NCI-H2227 (cell line): Measurements from ENCODE around the gene HOXA13.

Source experiments
- DNase-seq: peaks from one replicate; lab custom pipeline; 2025; ENCODE audit not compliant: unreplicated experiment; lab: John Stamatoyannopoulos, UW

HOXA13 gene

DNA sequence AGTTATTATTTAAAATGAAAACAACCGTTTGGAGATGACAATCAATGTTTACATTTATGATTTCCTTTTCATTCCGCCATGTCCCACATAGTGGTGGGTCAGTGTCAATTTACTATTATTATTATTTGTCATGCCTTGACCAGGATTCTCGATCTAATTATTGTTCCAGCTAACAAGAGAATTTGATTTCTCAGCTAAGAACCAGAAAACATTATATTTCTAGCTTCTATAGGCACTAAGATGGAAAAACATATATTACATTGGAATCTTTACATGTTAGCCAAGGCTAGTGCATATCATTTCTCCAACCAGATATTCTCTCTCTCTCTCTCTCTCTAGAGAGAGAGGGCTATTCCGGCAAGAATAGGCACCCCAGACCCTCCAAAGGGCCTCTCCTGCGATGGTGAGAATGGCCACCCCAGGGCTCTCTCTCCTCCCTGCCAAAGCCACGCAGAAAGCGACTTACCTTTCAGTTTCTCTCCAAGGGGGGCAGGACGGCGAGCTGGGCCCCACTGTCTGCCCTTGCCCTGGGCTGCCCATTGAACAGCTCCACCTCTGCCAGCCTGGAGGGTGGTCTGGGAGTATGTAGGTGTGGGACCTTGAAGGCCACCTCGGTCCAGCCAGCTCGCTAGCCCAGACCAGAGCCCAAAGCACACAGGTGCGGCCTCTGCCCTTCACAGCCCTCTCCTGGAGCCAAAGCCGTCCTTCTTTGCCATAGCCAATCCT lies 49.9 kb downstream of the HOXA13 start:
- no peak for DNase-seq

DNA sequence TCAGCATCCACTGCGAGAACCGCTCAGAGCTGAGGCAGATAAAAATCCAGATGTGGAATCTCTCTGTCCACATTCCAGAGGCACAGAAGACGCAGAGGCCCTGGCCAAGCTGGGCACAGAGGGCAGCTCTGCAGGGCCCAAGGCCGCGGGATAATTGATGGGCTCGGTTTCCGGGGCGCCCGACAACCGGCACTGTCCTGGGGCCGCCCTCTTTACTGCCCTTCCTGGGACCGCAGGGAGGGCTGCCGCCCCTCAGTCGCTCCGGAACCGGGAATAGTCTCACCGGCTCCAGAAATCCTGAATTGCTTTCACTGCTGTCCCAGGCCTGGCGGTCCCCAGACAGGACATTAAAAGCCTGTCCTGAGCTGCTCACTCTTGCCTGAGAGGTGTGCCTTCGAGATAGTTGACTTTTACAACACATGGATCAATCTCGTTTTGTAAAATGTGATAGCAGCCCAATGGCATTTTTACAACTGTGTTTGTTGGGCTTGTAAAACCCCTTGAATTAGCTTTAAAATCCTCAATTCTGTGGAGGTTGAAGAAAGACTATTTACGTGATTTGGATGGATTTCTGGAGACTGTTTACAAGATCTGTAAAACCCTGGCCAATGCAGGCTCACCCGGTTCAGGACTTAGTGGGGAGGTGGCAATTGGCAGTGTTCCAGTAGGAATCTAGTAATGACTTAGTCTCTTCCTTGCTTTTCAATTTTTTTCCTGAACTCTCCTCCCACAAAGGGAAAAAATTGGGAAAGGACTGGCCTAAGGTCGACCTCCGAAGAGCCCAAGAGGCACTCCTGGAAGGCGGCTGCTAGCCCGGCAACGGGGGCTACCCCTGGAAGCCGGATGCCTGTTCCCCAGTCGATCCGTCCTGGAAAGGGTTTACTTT lies 50.9 kb downstream of the HOXA13 start:
- DNase-seq = no peak

DNA sequence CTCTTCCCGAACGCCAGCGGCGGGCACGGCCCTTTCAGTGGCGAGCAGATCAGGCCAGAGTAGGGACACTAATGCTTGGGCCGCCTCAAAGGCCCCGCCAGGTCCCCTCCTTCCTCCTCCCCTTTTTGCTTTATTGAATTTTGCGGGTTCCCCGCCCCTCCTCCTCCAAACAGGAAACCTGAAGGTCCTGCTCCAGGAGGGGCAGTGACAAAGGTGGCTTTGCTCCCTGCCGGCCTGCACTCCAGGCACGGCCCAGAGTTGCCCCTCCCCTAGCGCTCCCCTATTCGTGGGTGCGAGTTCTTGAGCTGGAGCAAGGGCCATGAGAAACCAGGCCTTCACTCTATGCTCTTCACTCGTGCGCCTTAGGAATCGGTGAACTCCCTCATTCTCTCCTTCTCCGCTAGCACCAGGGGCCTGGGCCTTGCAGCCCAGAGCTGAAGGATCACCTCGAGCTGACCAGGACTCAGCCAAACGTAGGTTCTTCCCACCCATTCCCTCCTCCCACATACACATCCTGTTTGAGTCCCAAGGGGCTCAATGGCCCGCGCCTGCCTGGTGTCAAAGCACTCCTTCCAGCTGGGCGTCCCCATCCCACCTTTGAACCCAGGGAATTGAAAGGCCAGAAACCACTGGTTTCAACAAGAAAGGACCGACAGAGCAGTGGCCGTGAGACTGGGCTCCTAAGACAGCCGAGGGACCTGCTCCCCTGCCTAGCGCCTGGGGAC lies 51.7 kb downstream of the HOXA13 start:
- DNase-seq = no peak

DNA sequence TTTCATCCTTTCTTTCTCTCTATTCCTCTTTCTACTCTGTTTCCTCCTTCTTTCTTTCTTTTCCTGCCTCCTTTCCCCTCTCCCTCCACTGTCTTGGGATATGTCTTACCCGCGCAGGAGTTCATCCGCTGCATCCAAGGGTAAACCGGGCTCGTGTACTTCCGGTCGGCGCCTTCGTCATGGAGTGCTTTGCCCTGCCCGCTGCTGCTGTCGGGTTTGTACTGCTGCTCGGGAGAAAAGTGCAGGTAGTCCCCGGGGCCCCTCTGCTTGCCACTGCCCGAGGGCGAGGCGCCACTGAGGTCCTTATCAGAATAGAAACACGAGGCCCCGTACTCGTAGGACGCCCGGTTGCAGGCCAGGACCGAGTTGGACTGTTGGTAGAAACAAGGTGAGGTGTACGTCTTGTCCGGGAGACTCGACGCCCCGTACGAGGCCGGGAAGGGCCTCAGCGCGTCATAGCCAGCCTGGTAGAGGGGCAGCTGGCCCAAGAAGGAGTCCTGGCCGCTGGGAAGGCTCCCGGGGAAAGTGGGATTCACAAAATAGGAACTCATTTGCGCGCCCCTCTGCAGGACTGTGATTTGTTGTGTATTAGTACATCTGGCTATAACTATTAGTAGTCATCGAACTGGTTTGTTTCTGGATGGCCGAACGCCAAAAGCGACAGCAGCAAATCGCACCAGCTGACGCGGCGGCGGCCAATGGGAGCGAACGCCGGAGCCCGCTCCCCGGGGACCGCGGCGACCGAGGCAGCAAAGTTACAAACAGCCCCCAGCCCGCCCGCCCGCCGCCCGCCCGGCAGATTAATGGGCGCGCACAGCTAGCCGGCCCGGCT lies 52.5 kb downstream of the HOXA13 start, which contains the start of gene HOXA6:
HOXA6 (minus strand) TSS at position 576 of the 832 bp plus-strand sequence; CDS start at position 551, 25 bp downstream.
- no peak for DNase-seq

DNA sequence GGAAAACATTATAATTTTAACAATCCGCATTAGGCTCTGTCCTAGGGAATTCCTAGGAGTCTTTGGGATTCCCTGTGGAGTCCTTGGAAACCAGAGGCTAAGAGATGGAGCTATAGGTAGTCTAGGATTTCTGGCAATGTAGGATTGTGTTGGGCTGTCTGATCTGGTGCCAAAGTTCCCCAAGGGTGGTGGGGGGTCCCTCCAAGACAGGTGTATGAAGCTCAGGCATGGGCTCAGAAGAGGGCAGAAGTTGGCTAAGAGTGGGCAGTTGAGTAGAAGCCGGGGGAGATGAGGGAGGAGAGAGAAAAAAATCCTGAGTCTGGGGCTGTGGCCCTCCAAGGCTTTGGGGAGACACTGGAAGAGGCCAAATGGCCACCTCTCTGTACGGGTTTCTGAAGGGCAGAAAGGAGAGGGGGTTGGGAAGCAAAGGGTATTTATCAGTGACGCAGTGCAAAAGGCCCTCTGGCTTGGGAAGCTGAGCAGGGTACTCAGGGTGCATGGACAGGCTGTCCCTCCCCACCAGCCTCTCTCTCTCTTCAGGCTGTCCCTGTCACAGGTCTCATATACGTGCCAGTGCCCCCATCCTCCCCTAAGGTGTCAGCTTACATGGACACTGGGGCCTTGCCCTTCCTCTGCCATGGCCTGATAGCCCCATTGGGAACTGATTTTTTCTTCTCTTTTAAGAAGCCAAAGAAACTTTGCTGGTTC lies 53.2 kb downstream of the HOXA13 start:
- DNase-seq = no peak

DNA sequence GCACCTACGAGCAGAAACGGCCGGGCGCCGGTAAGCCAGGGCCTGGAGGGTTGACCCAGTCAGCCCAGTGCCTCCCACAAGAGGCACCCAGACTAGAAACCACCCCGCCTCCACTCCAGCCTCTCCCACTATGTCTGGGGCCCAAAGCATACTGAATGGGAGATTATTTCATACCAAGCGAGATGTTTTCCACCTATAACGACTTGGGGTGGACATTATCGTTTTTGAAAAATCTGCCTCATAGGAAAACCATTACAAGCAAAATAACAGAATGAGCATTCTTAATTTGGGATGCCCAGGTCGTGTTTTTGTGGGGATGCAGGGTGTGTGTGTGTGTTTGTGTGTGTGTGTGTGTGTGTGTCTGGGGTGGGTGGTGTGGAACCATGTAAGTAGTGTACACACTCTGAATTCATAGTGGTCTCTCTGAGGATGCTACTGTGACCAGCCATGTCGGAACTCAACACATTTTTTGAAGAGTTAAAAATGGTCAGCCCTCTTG lies 53.9 kb downstream of the HOXA13 start:
- DNase-seq = no peak

DNA sequence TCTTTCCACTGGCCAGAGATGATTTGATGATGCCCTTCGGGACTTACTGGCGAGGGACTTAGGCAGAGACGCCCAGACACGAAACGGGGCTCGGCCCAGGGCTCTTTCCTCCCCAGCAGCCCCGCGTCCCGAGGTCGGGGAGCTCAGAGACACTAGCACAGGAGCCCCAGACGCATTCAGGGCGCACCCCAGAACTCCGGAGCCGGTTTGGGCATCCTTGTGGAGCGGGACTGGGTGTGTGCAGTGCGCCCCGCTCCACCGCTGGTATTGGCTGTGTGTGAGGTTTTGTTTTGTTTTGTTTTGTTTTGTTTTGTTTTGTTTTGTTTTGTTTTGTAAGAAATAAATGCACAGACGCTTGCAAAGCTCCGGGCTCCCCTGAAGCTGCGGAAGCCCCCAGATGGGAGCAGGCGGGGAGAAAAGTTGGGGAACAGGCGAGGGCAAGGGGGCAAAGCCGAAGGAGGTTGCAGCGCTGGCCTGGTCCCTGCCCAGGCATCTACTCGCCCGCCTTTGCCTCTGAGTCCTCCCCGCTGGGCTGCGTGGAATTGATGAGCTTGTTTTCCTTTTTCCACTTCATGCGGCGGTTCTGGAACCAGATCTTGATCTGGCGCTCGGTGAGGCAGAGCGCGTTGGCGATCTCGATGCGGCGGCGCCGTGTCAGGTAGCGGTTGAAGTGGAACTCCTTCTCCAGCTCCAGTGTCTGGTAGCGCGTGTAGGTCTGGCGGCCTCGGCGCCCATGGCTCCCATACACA lies 54.6 kb downstream of the HOXA13 start:
- DNase-seq = no peak

DNA sequence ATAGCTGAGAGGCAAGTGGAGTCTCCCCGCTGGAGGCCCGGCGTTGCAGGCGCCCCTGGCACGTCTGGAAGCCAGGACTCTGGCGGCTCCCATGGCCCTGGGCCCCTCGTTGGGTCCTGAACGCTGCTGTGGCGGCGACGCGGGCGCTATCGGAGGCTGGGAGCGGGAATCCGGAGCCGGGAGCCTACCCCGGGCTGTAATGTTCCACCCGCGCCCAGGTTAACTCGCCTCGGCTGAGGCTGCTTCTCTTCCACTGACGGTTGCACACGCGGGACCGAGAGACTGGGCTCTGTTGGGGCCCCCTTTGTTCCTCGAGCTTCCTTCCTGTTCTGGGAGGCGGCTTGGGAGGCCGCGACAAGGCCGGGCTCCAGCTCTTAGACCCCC lies 55.1 kb downstream of the HOXA13 start:
- DNase-seq = no peak
